ENCODE results near the gene TNRC6B.

GRCh38 chr22:40331706-40332105 is 154.0 kb downstream of the TNRC6B start:
- no peak for TF ChIP-seq RORA (CRISPR knock-in tag; IDR thresholded peaks at IDR 0.05)
- TF ChIP-seq, protein P1, sequence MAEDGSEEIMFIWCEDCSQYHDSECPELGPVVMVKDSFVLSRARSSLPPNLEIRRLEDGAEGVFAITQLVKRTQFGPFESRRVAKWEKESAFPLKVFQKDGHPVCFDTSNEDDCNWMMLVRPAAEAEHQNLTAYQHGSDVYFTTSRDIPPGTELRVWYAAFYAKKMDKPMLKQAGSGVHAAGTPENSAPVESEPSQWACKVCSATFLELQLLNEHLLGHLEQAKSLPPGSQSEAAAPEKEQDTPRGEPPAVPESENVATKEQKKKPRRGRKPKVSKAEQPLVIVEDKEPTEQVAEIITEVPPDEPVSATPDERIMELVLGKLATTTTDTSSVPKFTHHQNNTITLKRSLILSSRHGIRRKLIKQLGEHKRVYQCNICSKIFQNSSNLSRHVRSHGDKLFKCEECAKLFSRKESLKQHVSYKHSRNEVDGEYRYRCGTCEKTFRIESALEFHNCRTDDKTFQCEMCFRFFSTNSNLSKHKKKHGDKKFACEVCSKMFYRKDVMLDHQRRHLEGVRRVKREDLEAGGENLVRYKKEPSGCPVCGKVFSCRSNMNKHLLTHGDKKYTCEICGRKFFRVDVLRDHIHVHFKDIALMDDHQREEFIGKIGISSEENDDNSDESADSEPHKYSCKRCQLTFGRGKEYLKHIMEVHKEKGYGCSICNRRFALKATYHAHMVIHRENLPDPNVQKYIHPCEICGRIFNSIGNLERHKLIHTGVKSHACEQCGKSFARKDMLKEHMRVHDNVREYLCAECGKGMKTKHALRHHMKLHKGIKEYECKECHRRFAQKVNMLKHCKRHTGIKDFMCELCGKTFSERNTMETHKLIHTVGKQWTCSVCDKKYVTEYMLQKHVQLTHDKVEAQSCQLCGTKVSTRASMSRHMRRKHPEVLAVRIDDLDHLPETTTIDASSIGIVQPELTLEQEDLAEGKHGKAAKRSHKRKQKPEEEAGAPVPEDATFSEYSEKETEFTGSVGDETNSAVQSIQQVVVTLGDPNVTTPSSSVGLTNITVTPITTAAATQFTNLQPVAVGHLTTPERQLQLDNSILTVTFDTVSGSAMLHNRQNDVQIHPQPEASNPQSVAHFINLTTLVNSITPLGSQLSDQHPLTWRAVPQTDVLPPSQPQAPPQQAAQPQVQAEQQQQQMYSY (CRISPR knock-in tag; IDR thresholded peaks at IDR 0.05): no peak
- TF ChIP-seq TAF1 (CRISPR knock-in tag; IDR thresholded peaks at IDR 0.05): no peak
- no peak for TF ChIP-seq ELF1 (CRISPR knock-in tag; IDR thresholded peaks at IDR 0.05)
- TF ChIP-seq TCF7 (IDR thresholded peaks at IDR 0.05; ENCODE audit: low read depth): no peak
- no peak for TF ChIP-seq RAD21 (CRISPR knock-in tag; IDR thresholded peaks at IDR 0.05)
- TF ChIP-seq RFX1 (IDR thresholded peaks at IDR 0.05): no peak
- TF ChIP-seq NR2C2 (CRISPR knock-in tag; IDR thresholded peaks at IDR 0.05; ENCODE audit: borderline replicate concordance): no peak
- TF ChIP-seq KLF6 (CRISPR knock-in tag; IDR thresholded peaks at IDR 0.05): no peak
- TF ChIP-seq POLR2A (IDR thresholded peaks at IDR 0.05; ENCODE audit: insufficient read depth in 1 of 2, low read depth in 2 of 2, low read length in 2 of 2): no peak
- no peak for TF ChIP-seq GLMP (CRISPR knock-in tag; IDR thresholded peaks at IDR 0.05; ENCODE audit: borderline replicate concordance)
- TF ChIP-seq, protein P2, sequence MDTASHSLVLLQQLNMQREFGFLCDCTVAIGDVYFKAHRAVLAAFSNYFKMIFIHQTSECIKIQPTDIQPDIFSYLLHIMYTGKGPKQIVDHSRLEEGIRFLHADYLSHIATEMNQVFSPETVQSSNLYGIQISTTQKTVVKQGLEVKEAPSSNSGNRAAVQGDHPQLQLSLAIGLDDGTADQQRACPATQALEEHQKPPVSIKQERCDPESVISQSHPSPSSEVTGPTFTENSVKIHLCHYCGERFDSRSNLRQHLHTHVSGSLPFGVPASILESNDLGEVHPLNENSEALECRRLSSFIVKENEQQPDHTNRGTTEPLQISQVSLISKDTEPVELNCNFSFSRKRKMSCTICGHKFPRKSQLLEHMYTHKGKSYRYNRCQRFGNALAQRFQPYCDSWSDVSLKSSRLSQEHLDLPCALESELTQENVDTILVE (CRISPR knock-in tag; IDR thresholded peaks at IDR 0.05): no peak
